PC-9 (cell line): ENCODE measurements around the gene IRX4.

Experiments used
- EZH2 ChIP-seq: fragments of 200-600 bp; sonication (generic); IDR thresholded peaks from 2 replicates; pipeline ENCODE4 v1.8.0; 2017; ENCODE audit warnings: antibody characterized with exemption, low read depth
- TF ChIP-seq, protein P1 (sequence below): fragments of 200-600 bp; sonication (generic); conservative IDR thresholded peaks from 2 replicates; pipeline ENCODE4 v1.6.1; 2017; ENCODE audit warnings: mixed run types, antibody characterized with exemption, mild to moderate bottlenecking, moderate library complexity

GRCh38 chr5:1887588-1888360, 5.0 kb upstream of the IRX4 start:
- TF ChIP-seq, protein P1, sequence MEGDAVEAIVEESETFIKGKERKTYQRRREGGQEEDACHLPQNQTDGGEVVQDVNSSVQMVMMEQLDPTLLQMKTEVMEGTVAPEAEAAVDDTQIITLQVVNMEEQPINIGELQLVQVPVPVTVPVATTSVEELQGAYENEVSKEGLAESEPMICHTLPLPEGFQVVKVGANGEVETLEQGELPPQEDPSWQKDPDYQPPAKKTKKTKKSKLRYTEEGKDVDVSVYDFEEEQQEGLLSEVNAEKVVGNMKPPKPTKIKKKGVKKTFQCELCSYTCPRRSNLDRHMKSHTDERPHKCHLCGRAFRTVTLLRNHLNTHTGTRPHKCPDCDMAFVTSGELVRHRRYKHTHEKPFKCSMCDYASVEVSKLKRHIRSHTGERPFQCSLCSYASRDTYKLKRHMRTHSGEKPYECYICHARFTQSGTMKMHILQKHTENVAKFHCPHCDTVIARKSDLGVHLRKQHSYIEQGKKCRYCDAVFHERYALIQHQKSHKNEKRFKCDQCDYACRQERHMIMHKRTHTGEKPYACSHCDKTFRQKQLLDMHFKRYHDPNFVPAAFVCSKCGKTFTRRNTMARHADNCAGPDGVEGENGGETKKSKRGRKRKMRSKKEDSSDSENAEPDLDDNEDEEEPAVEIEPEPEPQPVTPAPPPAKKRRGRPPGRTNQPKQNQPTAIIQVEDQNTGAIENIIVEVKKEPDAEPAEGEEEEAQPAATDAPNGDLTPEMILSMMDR = no peak
- TF ChIP-seq EZH2 = no peak
